IMR-90 (cell line): ENCODE measurements around the gene CD164L2. TPM values are rescaled to one million over a fixed set of nuclear protein-coding genes. Genes with fewer than 3 reads are reported as not detected.
"Not testable (repeated sequence)": the region's sequence is repeated elsewhere in the genome, so short reads cannot be mapped to it uniquely, and the experiment has no call there.

Experiments used
- ATAC-seq: fragments of 200-7000 bp; cut with Tn5 transposase; 2 replicates; pipeline ENCODE4 v1.9.1; 2020; ENCODE audit warnings: low read depth, mild to moderate bottlenecking, moderate library complexity
- BruUV-seq: library from RNA; stranded (reverse); fragments of 400-500 nt; replicated peaks from 2 replicates; lab custom pipeline; 2021; lab: Mats Ljungman, UMichigan
- CTCF ChIA-PET: fragments of 300-600 bp; formaldehyde crosslinking; extraction: SDS; loops from one replicate; lab custom pipeline; 2021; ENCODE audit warnings: antibody characterized with exemption; lab: Yijun Ruan, JAX
- POLR2A ChIA-PET: fragments of 300-600 bp; sonication (Branson Sonifier 250); formaldehyde crosslinking; loops from one replicate; lab custom pipeline; 2022; ENCODE audit warnings: antibody characterized with exemption; ENCODE audit not compliant: unreplicated experiment; lab: Charles Lee
- DNase-seq: peaks from one replicate; pipeline ENCODE4 v3.0.0; 2013
- H2AFZ ChIP-seq: replicated peaks from 2 replicates; pipeline ENCODE3; 2013; ENCODE audit warnings: low read length, mild to moderate bottlenecking; ENCODE audit not compliant: poor library complexity
- H2AK5ac ChIP-seq: 2 replicates; pipeline ENCODE4 v1.6.1; 2013; ENCODE audit warnings: low read depth, low read length, inconsistent platforms
- H2AK9ac ChIP-seq: replicated peaks from 2 replicates; pipeline ENCODE3; 2013; ENCODE audit warnings: mild to moderate bottlenecking, low read depth, low read length, moderate library complexity; ENCODE audit not compliant: poor library complexity
- H2BK120ac ChIP-seq: 2 replicates; pipeline ENCODE4 v1.6.1; 2013; ENCODE audit warnings: low read depth, low read length, inconsistent platforms
- H2BK15ac ChIP-seq: 3 replicates; pipeline ENCODE4 v1.6.1; 2013; ENCODE audit warnings: low read depth, low read length, inconsistent platforms
- H2BK20ac ChIP-seq: 2 replicates; pipeline ENCODE4 v1.6.1; 2013; ENCODE audit warnings: low read depth, mild to moderate bottlenecking, inconsistent platforms, low read length, moderate library complexity
- H2BK5ac ChIP-seq: 2 replicates; pipeline ENCODE4 v1.6.1; 2013; ENCODE audit warnings: mild to moderate bottlenecking, low read depth, low read length, inconsistent platforms; ENCODE audit not compliant: poor library complexity, severe bottlenecking
- H3K14ac ChIP-seq: replicated peaks from 2 replicates; pipeline ENCODE4 v1.6.1; 2013; ENCODE audit warnings: low read depth, low read length, inconsistent platforms
- H3K18ac ChIP-seq: 2 replicates; pipeline ENCODE4 v1.6.1; 2013; ENCODE audit warnings: low read depth, low read length, control low read depth
- H3K23ac ChIP-seq: 2 replicates; pipeline ENCODE4 v1.6.1; 2013; ENCODE audit warnings: low read depth, low read length, inconsistent platforms
- H3K27ac ChIP-seq: 2 replicates; pipeline ENCODE4 v1.5.1; 2013; ENCODE audit warnings: mild to moderate bottlenecking, control low read depth, low read length; ENCODE audit not compliant: insufficient read depth
- H3K27me3 ChIP-seq: 2 replicates; pipeline ENCODE4 v1.6.1; 2013; ENCODE audit warnings: low read length; ENCODE audit not compliant: control insufficient read depth, insufficient read depth
- H3K36me3 ChIP-seq: 2 replicates; pipeline ENCODE4 v1.6.1; 2013; ENCODE audit warnings: low read length, mixed read lengths; ENCODE audit not compliant: control insufficient read depth, insufficient read depth
- H3K4ac ChIP-seq: 2 replicates; pipeline ENCODE4 v1.6.1; 2013; ENCODE audit warnings: low read depth, low read length, inconsistent platforms
- H3K4me1 ChIP-seq: 2 replicates; pipeline ENCODE4 v1.6.1; 2013; ENCODE audit warnings: low read length, mixed read lengths; ENCODE audit not compliant: control insufficient read depth, insufficient read depth
- H3K4me2 ChIP-seq: 2 replicates; pipeline ENCODE4 v1.6.1; 2013; ENCODE audit warnings: low read depth, mild to moderate bottlenecking, control low read depth, low read length, moderate library complexity
- H3K4me3 ChIP-seq: 2 replicates; pipeline ENCODE4 v1.5.1; 2013; ENCODE audit warnings: low read depth, mild to moderate bottlenecking, control low read depth, low read length, moderate library complexity; ENCODE audit not compliant: insufficient read depth
- H3K56ac ChIP-seq: 2 replicates; pipeline ENCODE4 v1.6.1; 2013; ENCODE audit warnings: low read length, inconsistent platforms; ENCODE audit not compliant: insufficient read depth; ENCODE audit errors: extremely low read depth
- H3K79me1 ChIP-seq, 2 experiments: 2 replicates each; pipeline ENCODE4 v1.6.1; 2013; ENCODE audit warnings: low read length in 2 of 2, inconsistent platforms in 1 of 2, low read depth in 1 of 2
- H3K9ac ChIP-seq: 2 replicates; pipeline ENCODE4 v1.6.1; 2013; ENCODE audit warnings: low read depth, low read length, control low read depth
- H3K9me1 ChIP-seq: 2 replicates; pipeline ENCODE4 v1.6.1; 2013; ENCODE audit warnings: low read length, inconsistent platforms; ENCODE audit not compliant: insufficient read depth
- H3K9me3 ChIP-seq: 2 replicates; pipeline ENCODE4 v1.6.1; 2013; ENCODE audit warnings: low read length; ENCODE audit not compliant: control insufficient read depth, insufficient read depth
- H4K20me1 ChIP-seq: 2 replicates; pipeline ENCODE4 v1.6.1; 2013; ENCODE audit warnings: low read length, inconsistent platforms; ENCODE audit not compliant: insufficient read depth
- H4K5ac ChIP-seq: 2 replicates; pipeline ENCODE4 v1.6.1; 2013; ENCODE audit warnings: mild to moderate bottlenecking, low read depth, low read length, control low read depth
- H4K8ac ChIP-seq, 2 experiments: 2 replicates each; pipeline ENCODE4 v1.6.1; 2013; ENCODE audit warnings: low read depth in 2 of 2, low read length in 2 of 2, control low read depth in 1 of 2, inconsistent platforms in 1 of 2
- H4K91ac ChIP-seq: 2 replicates; pipeline ENCODE4 v1.6.1; 2013; ENCODE audit warnings: low read depth, low read length, inconsistent platforms; ENCODE audit not compliant: insufficient read depth
- WGBS, 2 experiments: methylation state at CpG; one replicate each; pipeline versions ENCODE4 v1.1.5 to v1.1.7; 2013; ENCODE audit warnings: missing lambda C conversion rate in 2 of 2; ENCODE audit not compliant: insufficient read length in 1 of 2; ENCODE audit errors: extremely low coverage in 2 of 2; 5-methylcytosine and 5-hydroxymethylcytosine counted together
- dilution Hi-C: fragments of 300-500 bp; cut with HindIII; formaldehyde crosslinking; loops from one replicate; pipeline ENCODE4 v1.14.3; 2018; ENCODE audit warnings: low sequenced_read_pairs; ENCODE audit not compliant: unreplicated experiment
- in situ Hi-C: fragments of 300-500 bp; cut with MboI; formaldehyde crosslinking; loops from 3 replicates; pipeline ENCODE4 v1.14.3; 2019; ENCODE audit warnings: low sequenced_read_pairs, inconsistent platforms, mixed read lengths
- intact Hi-C: fragments of 100-400 bp; cut with micrococcal nuclease; formaldehyde crosslinking; loops from 2 replicates; pipeline ENCODE4 v1.10.0; 2022
- polyA plus RNA-seq, 3 experiments: library from polyadenylated mRNA; depleted of rRNA; stranded (reverse); fragments of >200 nt; gene quantifications; 2 replicates each; pipeline ENCODE4 v1.2.3, GENCODE V29; 2012; ENCODE audit warnings: low replicate concordance in 1 of 3
- total RNA-seq: library from RNA; depleted of rRNA; stranded (reverse); fragments of >200 nt; gene quantifications from 2 replicates; pipeline ENCODE4 v1.2.3, GENCODE V29; 2012

The CD164L2 gene
- total and polyA plus RNA-seq, 2 of the 4 experiments (the other 2 are of a cell fraction), result not detected

GRCh38 chr1:27405598-27406361, 22.6 kb upstream of the CD164L2 start:
- H3K14ac ChIP-seq, H3K9ac ChIP-seq, H2AFZ ChIP-seq, H2AK9ac ChIP-seq, intact Hi-C loops, H3K56ac ChIP-seq, H3K4me3 ChIP-seq, H2BK15ac ChIP-seq, DNase-seq, H2BK5ac ChIP-seq, H2BK120ac ChIP-seq, H2AK5ac ChIP-seq, BruUV-seq, H3K27me3 ChIP-seq, H3K4ac ChIP-seq, in situ Hi-C loops, H3K9me3 ChIP-seq, H2BK20ac ChIP-seq, H4K91ac ChIP-seq, H4K5ac ChIP-seq, H3K23ac ChIP-seq, H3K18ac ChIP-seq, H3K4me2 ChIP-seq, ATAC-seq, dilution Hi-C loops, H3K9me1 ChIP-seq, H3K27ac ChIP-seq, H4K8ac ChIP-seq: not testable (repeated sequence)
- H4K20me1 ChIP-seq, result peaks cover 11% of the 10 kb centered on the region; the same call in 1 of the 2 replicates
- WGBS, 2 experiments, result 100% methylated on average over 1 of the region's 18 CpGs; no CpG with 5 or more reads in 1 of the 2 experiments
- peaks cover 17% of the 10 kb centered on the region for H3K4me1 ChIP-seq
- H3K36me3 ChIP-seq, result peaks cover 31% of the 10 kb centered on the region
- H3K79me1 ChIP-seq, result peaks cover 9 to 15% of the 10 kb centered on the region in 2 experiments; a peak in 1 of 4 replicates
- POLR2A ChIA-PET, result interaction anchor here (0.6 kb wide), 1 partner anchor 97 kb away, joined by 3 read pairs; no protein-coding TSS in a partner anchor
- CTCF ChIA-PET, result interaction anchor here (0.6 to 1.3 kb wide), 3 partner anchors 12 to 105 kb away, joined by 3 to 4 read pairs (median 3); no protein-coding TSS in a partner anchor
